Esophagus muscularis mucosa (tissue), 4 donors: Measurements from ENCODE around the gene CHEK1.

Source experiments
- EP300 ChIP-seq: sonication (generic); formaldehyde crosslinking; IDR thresholded peaks from one replicate; pipeline ENCODE4 v1.6.1; 2017; ENCODE audit warnings: antibody characterized with exemption
- POLR2A ChIP-seq: fragments of 450-650 bp; IDR thresholded peaks from one replicate; pipeline ENCODE4 v1.6.1; 2017; ENCODE audit warnings: antibody characterized with exemption, moderate library complexity, mild to moderate bottlenecking, low read depth
- POLR2AphosphoS5 ChIP-seq, 2 donors: sonication (generic); formaldehyde crosslinking; IDR thresholded peaks; one replicate each; pipeline ENCODE4 v1.6.1; 2017; ENCODE audit warnings: antibody characterized with exemption in 2 of 2
- TF ChIP-seq, protein P1 (sequence below), 3 experiments: fragments of 200-600 bp in 2 of 3; fragments of 450-650 bp in 1 of 3; sonication (generic) in 2 of 3; IDR thresholded peaks; one replicate each; pipeline ENCODE4 v1.5.1; 2017 to 2019; ENCODE audit warnings: antibody characterized with exemption in 3 of 3, mild to moderate bottlenecking in 2 of 3, moderate library complexity in 1 of 3

DNA sequence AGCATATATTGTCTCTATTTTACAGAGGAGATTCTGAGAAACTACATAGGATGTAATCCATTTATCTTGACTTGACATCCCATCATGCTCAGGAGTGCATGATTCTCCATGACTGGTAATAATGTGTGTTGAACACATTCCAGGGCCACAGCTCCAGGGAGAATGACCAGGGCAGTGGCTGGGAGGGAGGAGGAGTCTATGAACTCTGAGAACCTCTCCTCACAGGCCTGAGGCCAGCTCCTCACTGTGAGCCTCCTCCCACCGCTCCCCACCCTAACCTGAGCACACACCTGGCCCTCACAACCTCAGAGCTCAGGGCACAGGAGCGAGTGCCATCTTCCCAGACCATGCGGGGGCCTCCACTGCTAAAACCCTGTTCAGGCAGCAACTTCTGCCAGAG, 63.7 kb downstream of the CHEK1 start:
- TF ChIP-seq POLR2A (no peak), POLR2AphosphoS5 (IDR thresholded peaks at IDR 0.05) (no peak), EP300 (no peak)
- TF ChIP-seq, protein P1, sequence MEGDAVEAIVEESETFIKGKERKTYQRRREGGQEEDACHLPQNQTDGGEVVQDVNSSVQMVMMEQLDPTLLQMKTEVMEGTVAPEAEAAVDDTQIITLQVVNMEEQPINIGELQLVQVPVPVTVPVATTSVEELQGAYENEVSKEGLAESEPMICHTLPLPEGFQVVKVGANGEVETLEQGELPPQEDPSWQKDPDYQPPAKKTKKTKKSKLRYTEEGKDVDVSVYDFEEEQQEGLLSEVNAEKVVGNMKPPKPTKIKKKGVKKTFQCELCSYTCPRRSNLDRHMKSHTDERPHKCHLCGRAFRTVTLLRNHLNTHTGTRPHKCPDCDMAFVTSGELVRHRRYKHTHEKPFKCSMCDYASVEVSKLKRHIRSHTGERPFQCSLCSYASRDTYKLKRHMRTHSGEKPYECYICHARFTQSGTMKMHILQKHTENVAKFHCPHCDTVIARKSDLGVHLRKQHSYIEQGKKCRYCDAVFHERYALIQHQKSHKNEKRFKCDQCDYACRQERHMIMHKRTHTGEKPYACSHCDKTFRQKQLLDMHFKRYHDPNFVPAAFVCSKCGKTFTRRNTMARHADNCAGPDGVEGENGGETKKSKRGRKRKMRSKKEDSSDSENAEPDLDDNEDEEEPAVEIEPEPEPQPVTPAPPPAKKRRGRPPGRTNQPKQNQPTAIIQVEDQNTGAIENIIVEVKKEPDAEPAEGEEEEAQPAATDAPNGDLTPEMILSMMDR (IDR thresholded peaks at IDR 0.05): no peak
